GM12875 (cell line): ENCODE measurements around the gene OR2H2.

Source experiments
- H3K4me3 ChIP-seq: one replicate; pipeline ENCODE4 v1.5.1; 2011; ENCODE audit warnings: low read depth, low read length, control low read depth
- TF ChIP-seq, protein P1 (sequence below): IDR thresholded peaks from 2 replicates; pipeline ENCODE4 v1.5.1; 2011; ENCODE audit warnings: low read depth, mild to moderate bottlenecking, control low read depth, inconsistent platforms, low read length, moderate library complexity, borderline replicate concordance; ENCODE audit not compliant: insufficient read depth

The OR2H2 gene

DNA sequence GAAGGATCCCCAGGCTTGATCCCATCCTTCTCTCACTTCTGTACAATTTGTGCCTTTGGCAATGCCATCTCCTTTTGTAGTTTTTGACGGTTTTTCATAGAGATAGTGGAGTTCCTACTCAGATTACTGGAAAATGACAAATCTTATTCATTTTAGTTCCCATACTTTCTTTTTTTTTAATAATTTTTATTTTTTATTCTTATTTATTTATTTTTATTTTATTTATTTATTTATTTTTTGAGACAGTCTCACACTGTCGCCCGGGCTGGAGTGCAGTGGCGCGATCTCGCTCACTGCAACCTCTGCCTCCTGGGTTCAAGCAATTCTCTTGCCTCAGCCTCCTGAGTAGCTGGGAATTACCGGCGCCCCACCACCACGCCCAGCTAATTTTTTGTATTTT lies 52.3 kb downstream of the OR2H2 start:
- TF ChIP-seq, protein P1, sequence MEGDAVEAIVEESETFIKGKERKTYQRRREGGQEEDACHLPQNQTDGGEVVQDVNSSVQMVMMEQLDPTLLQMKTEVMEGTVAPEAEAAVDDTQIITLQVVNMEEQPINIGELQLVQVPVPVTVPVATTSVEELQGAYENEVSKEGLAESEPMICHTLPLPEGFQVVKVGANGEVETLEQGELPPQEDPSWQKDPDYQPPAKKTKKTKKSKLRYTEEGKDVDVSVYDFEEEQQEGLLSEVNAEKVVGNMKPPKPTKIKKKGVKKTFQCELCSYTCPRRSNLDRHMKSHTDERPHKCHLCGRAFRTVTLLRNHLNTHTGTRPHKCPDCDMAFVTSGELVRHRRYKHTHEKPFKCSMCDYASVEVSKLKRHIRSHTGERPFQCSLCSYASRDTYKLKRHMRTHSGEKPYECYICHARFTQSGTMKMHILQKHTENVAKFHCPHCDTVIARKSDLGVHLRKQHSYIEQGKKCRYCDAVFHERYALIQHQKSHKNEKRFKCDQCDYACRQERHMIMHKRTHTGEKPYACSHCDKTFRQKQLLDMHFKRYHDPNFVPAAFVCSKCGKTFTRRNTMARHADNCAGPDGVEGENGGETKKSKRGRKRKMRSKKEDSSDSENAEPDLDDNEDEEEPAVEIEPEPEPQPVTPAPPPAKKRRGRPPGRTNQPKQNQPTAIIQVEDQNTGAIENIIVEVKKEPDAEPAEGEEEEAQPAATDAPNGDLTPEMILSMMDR: no peak
- no peak overlapping the region for H3K4me3 ChIP-seq
